ENCODE results near the gene SH3RF3. TPM values are rescaled to one million over a fixed set of nuclear protein-coding genes. Genes with fewer than 3 reads are reported as not detected.

SH3RF3 gene
- total RNA-seq, 1 experiment from 2014 or later: 0.87 TPM

DNA sequence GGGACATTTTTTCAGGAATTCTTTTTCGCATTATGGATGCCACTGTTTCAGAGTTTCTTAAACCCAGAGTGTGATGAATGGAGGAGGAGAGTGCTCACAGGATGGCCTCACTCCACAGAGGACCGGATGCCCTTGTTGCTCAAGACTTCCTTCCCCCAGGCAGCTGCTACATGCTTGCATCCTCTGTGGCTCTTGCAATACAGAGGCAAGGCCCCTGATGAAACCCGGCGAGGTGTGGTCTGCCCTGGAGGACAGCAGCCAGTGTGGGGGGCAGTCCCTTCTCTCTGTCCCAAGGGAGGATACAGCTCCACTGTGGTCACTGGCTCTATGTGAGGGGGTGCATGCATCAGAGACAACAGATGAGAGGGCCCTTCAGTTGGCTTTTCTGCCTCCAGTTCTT lies 109.6 kb downstream of the SH3RF3 start:
- DNase-seq (ENCODE audit: low spot score): peak; percentile 82

DNA sequence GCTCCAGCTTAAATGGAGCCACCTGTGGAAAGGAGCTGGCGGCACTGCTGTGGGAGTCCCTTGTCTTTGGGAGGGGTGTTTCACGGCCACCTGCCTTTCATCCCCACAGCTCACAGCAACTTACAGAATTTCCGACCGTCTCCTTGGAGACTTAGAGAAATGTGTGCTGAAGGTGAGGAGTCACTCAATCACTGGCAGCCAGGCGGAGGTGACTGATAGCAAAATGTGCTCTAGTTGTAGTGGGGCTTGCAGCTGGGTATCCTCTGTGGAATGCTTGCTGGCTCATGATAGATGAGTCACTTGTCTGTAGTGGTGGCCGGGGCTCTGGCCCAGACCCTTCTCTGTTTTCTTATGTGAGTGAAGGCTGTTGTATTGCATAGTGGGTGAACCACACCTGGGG lies 110.7 kb downstream of the SH3RF3 start:
- DNase-seq (ENCODE audit: low spot score): peak; percentile 29

DNA sequence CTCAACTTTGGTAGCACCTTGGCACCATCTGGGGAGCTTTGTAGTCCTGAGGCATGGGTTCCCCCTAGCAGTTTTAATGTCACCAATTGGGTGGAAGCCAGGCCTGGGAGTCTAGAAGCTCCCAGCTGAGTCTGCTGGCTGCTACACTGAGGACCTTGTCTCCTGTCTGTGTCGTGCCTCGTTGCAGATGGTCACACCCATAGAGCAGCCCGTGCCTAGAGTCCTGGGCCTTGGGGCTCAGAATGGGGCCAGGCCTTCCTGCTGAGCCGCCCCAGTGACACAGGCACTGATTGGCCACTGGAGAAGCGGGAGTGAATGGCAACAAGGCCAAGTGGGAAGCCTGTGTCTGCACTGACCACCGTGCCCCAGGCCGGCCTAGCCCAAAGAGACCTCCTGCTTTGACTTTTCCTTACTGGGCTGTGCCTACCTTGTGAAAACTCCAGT lies 113.2 kb downstream of the SH3RF3 start:
- no peak for DNase-seq (ENCODE audit: low spot score)

DNA sequence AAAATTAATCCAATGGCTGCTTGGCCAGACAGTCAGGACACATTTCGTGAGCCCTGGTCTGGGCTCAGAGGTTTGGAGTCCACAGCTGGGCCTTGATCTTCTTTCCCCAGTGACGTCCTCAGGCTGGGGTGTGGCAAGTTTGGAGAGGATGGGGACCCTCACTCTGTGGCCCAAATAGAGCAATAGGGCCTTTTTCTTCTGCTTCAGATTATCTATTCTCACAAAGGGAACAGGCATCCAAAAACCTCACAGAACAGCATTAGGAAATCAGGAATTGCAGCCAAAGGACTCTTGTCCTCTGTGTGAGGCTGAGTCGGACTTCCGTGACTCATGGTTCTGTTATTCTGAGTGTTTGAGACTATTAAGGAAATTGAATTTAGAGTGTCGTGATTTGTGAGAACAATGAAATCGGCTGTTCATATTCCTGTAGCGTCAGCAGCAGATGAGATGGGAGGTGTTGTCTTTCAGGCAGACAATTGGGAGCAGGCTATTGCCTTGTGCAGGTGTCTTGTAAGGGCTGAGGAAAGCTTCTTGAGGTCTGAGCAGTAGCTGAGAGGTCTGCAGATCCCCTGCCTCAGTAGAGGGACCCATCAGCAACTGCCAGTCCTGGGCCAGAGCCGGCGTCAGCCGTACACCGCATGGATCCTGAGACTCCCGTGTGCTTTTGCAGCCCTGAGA lies 113.8 kb downstream of the SH3RF3 start:
- peak; percentile 65 for DNase-seq (ENCODE audit: low spot score)

DNA sequence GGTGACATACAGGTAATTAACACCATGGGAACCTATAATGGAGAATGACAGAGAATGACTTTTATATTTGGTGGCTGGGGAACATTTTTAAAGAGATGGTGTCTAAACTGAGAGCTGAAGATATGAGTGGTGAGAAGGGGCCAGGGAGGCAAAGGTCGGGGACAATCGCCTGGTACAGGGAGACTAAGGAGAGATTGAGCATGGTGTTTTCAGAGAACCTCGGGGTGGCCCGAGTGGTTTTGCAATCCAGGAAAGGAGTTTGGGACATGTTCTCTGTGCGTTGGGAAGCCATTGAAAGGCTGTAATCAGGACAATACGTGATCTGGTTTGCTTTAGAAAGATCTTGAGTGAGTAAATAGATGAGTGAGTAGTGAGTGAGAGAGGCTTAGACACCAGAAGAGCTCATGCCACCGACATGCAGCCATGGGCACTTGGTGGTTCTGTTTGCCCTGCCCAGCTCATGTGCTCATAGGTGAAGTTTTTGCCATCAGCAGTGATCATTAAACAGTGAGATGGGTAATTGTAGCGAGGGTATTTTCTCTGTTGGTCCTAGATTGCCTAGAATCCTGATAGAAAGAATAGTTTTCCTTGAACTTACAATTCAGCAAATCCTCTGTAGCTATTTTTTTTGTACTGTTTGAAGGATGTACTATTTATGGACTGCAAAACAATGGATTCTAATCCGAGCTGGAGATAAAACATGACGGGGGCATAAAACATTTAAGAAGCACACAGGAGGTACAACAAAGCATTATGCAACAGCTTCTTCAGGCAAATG lies 114.7 kb downstream of the SH3RF3 start:
- no peak for DNase-seq (ENCODE audit: low spot score)

DNA sequence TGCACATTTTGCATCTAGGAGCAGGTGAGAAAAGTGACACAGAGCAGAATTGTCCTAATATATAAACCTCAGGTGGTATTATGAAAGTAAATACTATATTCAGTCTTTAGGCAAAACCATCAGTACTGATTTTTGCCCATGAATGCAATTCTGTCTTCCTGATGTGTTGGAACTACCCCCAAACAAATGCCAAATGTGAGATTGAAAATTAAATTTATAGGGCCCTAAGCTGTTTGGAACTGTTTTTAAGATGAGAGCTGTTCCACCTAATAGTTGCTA lies 115.2 kb downstream of the SH3RF3 start:
- no peak for DNase-seq (ENCODE audit: low spot score)

DNA sequence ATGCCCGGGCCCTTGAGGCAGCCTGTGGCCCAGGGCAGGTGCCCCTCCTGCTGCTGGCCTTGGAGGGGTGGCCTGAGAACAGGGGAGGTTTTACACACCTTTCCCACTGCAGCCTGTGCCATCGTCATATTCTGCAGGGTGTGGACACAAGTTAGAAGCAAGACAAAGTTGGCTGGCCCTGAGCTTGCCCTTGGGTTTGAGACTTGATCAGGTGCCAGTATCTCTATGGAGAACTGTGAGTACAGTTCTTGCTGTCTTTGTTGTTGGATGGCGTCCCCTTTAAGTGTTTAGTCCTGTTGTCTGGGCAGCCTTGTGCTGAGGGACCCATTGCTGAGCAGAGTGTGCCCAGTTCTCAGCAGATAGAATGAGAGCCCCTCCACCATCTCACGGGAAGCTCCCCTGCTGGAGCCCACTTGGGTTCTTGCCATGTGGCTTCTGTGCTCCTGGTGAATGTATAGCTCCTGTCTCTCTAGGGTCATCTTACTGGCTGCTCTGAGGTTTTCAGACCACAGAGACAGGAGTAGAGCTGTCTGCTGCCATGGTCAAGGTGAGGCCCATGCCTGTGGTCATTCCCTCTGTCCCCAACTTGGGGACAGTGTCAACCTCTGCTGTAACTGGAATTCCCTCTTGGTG lies 115.9 kb downstream of the SH3RF3 start:
- DNase-seq (ENCODE audit: low spot score): no peak

DNA sequence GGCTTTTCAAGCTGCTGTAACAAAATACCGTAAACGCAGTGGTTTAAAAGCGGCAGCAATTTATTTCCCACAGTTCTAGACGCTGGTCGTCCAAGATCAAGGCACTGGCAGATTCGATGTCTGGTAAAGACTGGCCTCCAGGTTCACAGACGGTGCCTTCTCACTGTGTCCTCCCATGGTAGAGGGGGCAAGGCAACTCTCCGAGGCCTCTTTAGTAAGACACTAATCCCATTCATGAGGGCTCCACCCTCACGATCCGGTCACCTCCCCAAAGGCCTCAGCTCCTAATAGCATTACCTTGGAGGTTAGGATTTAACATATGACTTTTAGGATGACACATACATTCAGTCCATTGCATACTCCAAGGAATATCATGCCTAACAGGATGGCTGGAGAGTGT lies 117.2 kb downstream of the SH3RF3 start:
- no peak for DNase-seq (ENCODE audit: low spot score)

DNA sequence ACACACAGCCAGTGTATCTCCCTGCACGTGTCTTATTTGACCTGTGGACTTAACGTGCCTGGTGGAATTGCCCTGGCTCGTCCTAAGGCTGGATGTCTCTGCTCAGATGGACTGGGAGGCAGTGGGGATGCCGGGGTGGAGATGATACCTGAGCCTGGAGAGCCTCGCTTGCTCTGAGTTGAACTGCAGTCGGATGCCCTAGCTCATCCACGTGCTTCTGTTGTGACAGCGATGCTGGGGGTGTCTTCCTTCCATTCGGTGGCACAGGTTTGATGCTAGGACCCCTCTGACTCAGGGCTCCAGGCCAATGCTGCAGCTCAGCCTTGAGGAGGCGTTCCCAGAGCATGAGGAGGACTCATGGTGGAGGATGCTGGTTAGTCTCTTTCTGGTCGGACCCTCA lies 117.6 kb downstream of the SH3RF3 start:
- DNase-seq (ENCODE audit: low spot score): no peak

DNA sequence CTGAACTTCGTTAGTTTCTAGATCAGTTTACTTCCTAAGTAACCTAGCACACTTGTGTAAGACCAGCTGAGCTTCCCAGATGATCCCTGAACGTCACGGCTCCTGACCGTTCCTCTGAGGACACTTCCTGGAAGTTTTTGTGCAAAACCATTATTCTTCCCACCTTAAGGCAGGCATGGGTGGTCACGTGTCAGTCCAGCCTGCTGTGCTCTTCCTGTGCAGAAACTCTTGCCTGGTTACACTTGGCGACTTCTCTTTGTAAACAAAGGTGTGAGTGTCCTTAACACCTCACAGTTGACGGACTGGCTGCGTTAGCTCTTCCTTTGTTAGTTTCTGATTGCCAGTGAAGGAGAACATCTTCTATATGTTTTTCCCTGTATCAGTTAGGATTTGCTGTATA lies 118.3 kb downstream of the SH3RF3 start:
- DNase-seq (ENCODE audit: low spot score): no peak

DNA sequence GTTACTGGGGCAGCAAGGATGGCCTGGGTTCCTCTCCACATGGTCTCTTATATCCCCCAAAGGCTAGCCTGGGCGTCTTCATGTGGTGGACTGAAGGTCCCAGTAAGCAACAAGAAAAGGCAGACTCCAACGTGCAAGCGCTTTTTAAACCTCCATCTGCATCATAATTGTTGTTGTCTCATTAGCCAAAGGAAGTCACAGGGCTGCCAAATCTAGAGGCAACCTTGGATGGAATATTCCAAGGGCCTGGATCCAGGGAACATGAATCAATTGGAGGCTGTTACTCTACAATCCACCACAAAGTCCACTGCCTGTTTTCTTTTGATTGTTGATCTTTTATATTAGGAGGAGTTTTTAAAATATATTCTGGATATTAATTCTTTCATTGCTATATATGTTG lies 118.8 kb downstream of the SH3RF3 start:
- no peak for DNase-seq (ENCODE audit: low spot score)

DNA sequence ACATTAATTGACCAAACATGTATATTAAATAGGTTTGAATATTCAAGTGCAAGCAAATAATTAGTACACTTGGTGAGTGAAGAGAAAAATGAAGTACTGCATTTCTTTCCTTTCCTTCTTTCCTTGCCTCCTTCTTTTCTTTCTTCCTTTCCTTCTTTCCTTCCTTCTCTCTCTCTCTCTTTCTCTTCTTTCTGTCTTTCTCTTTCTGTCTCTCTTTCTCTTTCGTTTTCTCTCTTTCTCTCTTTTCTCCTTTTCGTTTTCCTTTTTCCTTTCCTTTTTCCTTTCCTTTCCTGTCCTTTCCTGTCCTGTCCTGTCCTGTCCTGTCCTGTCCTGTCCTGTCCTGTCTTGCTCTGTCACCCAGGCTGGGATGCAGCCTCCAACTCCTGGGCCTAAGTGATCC lies 119.6 kb downstream of the SH3RF3 start:
- DNase-seq (ENCODE audit: low spot score): no peak

DNA sequence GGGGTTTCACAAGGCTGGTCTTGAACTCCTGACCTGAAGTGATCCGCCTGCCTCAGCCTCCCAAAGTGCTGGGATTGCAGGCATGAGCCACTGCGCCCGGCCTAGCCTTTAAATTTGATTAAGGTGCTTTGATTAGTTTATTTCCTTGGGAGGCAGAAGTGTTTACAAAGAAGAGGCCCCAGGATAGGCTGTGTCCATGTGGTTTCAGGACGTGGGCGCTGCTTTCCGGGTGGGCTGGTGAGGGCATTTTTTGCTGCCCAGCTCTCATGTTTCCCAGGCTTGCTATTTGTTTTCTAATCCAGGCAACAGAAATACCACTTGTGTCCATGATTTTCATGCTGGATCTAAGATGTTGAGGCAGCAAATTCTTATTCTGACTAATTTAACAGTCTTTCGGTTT lies 124.2 kb downstream of the SH3RF3 start:
- DNase-seq (ENCODE audit: low spot score): no peak

DNA sequence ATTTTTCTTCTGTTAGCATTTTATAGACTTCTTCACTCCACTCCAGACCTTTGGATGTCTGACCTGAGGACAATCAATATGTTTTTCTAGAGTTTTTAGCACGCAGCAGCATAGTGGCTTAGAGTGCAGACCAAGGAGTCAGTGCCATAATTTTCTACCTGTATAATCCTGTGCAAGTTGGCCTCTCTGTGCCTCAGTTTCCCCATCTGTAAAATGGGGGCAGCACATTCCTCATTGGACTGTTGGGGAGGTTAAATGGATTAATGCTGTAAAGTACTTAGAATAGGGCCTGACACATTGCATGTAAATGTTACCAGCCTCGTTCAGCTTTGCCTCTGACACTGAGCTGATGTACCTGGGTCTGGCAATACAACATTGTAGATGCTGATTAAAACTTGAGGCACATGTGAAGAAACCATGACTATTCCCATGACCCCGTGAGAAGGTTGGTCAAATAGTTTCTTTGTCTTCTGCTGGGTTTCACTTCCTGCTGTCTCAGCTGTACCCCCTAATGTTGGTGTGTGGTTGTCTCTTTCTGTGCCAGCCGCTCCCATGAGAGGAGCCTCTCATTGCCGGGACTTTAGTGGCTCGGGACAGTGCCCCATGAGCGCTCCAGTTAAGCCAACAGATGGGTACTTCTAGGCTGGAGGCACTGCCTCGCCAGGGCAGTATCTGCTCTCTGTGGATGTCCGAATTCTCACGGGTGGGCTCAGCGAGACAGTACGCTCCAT lies 125.3 kb downstream of the SH3RF3 start:
- no peak for DNase-seq (ENCODE audit: low spot score)

DNA sequence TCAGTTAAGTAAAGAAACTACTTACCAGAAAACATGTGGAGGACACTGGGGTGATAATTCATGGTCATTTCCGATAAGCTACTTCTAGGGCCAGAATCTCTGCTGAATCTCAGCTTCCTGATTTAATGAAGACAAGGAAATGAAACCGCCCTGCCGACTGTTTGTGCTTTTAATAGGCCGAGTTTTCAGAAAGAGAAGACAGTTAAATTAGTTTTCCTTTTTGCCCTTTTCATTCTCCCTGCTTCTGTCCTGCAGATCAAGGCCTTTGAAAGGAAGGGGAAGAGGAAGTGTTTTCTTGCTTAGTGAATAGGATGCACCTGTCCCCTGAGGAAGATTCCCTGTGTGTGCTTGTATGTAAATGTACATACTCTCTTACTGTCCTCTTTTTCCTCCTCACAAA lies 126.6 kb downstream of the SH3RF3 start:
- DNase-seq (ENCODE audit: low spot score): no peak

DNA sequence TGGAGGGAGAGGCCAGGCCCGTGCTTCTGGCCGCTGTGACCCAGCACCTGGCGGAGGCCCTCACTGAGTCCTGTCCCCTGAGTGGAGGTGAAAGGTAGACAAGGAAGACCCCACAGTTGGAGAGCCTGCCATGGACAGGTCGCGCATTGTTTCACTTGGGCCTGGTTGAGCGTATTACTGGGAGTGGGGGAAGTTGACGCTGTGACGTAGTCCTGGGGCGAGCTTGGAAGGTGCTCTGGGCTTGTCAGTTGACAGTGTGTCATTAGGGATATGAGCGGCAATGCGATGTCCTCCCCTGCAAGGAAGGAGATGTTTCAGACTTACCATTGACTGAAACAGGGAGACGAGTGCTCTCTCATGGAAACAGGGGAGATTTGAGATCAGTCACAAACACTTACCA lies 127.1 kb downstream of the SH3RF3 start:
- DNase-seq (ENCODE audit: low spot score): no peak

DNA sequence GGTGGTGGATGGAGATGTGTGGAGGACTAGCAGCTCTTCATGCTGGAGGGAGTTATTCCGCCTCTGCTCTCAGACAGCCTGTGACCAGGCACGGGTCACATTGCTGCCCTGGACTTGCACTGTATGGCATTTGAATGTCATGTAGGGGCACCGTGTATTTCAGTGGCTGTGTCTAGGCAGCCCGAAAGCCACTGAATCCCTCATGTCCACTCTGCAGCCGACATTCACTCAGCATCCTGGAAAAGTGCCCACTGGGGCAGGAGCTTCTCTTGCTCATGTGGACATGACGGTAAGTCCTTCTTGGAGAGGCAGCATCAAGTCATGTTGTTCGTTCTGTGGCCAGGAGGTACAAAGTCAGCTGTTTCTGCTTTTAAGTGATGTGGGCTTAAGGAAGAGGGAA lies 127.9 kb downstream of the SH3RF3 start:
- no peak for DNase-seq (ENCODE audit: low spot score)

DNA sequence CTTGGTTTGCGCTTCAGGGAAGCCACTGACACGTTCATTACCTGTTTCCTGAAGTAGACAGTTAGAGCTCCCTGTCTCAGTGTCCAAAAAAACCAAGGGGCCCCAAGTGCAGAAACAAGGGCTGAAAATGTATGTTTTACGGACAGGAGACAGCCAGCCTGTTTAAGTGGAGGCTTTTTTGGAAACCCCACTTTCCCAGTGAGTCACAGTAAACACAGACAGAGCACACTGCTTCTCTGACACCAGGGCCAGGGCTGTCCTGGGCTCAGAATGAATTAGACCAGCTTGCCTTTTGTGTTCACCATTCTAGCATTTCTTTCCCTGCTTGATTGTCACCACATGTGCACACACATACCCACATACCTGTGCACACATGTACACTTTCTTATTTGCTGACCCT lies 128.6 kb downstream of the SH3RF3 start:
- no peak for DNase-seq (ENCODE audit: low spot score)

DNA sequence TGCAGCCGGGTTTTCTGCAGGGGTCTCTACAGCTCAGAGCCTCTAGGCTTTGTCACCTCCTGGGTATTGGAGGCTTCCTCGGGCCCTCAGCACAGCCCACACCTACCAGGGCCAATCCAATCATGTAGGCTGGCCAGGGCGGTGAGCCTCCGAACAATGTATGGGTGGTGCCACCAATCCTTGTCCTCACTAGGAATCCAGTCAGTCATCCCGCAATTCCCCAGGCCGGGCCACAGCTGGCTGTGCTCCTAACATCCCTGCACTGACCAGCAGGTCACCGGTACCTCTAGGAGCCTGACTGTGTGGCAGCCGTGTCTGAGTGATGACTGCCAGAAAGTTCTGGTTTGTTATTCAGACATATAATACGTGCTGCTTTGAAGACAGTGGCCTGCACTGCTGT lies 129.4 kb downstream of the SH3RF3 start:
- no peak for DNase-seq (ENCODE audit: low spot score)

DNA sequence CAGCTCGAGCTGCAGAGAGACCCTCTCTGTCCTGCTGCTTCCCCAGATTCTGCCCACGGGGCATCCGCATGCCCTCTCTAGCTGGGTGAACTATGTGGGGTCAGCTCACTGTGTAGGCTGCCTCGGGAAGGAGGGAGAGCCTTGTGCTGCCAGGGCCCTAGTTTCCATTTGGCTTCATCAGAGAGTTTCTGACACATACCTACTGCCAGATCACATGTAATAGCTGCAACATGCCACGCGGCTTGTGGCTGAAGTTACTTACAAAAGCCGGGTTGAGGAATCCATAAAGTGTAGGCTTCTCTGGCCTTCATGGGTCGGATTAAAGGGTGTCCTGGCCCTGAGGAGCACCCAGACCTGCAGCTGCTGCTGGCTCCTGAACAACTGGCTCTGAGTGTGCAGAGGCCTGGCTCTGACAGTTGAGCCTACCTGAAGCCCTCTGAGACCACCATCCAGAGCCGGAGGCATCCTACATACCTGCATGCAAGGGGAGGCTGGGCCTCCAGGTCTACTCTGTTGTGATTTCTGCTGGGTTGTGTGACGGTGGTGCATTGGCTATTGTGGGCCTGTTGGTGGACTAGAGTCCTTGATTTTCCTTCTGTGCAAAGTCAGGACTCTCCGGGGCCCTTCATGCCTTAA lies 130.0 kb downstream of the SH3RF3 start:
- DNase-seq (ENCODE audit: low spot score): no peak

DNA sequence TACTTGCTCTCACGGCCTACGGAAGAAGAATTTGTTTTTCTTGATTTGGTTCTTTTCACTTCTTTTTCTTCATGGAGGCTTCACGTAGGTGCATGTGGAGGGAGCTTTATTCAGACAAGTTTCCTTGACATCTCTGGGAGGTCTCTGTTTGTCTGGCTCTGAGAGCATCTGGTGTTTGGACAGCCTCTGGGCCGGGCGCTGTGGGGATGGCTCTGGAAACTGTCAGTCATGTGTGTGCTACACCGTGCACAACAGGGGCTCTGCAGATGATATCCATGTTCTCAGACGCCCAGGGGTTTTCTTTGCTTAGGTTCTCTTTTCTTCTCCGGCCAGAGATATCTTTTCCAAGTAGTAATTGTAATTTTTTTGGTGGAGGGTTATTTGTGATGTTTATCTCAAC lies 130.7 kb downstream of the SH3RF3 start:
- no peak for DNase-seq (ENCODE audit: low spot score)
